NCI-H128 (cell line): ENCODE data around the gene AFG3L2.

Experiments
- DNase-seq: peaks from one replicate; lab custom pipeline; 2025; ENCODE audit not compliant: unreplicated experiment; lab: John Stamatoyannopoulos, UW

The AFG3L2 gene

DNA sequence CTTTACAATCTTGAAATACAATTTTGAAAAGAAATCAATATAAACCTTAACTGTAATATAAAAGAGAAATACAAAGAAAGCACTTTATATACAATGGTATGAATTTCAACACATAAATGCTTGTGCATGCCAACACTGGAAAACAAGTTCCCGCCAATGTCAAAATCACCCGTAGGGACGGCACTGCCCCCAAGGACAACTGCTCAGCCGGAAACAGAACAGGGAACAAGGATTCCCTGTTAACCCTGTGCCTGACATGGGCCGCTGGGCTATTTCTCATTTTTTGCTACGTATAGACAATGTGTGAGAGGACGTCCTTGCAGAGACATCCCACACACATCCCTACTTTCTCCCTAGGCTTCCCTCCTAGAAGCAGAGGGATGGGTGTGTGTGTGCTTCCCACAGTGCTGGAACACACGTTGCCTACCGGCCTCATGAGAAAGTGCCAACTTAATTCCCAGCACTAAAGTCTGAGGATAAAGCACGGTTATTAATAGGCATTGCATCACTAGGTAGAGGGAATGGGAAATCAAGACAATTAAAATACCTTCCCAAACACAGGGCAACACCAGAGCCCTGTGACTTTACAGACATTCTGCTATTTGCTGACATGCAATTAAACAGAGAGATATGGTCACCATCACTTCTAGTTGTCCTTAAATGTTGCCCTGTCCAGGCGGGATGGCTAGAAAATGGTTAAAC, 14.4 kb downstream of the AFG3L2 start:
- DNase-seq = no peak

DNA sequence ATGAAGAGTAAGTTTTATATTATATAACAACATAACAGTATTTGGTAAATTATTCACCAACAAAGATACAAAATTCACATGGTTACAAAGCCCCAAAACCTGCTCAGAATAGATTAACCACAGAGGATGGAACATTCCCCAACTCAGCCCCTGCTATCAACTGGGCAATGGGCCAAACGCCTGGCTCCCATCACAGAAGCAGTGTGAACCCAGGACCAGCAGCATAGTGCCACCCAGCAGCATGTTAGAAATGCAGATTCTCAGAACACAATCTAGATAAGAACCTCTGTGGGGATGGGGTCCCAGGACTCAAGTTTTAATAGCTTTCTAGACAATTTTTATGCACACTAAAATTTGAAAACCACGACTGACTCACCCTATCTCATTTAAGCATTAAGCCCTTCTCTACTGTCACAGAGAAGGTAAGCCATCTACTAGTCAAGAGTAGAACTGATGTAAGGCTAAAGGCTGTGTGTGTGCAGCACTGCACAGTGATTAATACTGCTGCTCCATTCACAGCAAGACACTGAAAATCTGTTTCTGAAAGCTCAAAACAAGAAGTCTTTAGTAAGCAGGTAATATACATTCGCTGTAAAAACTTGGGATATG, 15.2 kb downstream of the AFG3L2 start:
- DNase-seq = no peak

DNA sequence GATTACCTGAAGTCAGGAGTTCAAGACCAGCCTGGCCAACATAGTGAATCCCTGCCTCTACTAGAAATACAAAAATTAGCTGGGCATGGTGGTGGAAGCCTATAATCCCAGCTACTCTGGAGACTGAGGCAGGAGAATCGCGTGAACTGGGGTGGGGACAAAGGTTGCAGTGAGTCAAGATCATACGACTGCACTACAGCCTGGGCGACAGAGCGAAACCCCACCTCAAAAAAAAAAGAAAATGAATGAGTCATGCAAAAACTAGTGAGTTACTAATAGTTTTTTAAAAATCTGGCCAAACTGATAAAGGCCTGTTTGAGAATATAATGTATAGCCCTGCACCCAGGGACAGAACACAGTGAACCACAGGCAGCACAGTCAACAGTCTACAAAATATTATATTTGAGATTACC, 17.5 kb downstream of the AFG3L2 start:
- no peak for DNase-seq

DNA sequence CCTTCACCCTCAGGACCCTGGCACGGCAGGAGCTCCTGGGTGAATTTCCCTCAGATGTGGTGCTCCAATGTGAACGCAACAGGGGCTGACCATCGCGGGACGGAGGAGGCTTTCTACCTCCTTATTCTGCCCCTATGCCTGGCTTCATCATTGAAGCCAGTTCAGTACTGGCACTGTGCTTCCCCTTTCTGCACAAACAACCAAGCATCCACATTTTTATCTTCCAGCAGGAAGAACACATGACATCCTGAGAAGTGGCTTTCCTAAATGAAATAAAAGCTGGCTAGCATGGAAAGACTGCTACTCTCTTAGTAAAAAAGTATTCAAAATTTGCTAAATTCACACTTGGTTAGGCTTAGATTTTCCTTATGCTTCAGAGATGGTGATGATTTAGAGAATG, 24.8 kb downstream of the AFG3L2 start:
- DNase-seq = no peak

DNA sequence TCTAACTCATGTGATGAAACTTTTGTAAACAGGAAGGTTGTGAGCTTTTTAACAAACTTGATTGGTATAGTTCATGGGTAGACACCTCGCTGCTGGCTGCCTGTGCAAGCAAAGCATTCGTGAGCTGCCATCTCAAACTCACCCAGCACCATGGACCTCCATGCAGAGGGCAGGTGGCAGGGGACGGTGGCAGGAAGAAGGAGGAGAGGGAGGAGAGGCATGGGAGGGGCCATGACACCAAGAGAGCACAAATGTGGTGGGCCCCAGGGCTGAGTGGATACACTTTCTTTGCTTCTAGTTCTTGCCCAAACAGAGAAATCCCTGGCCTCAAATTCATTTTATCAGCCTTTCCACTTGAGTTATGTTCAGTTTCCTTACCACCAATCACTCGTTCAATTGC, 29.1 kb downstream of the AFG3L2 start:
- no peak for DNase-seq

DNA sequence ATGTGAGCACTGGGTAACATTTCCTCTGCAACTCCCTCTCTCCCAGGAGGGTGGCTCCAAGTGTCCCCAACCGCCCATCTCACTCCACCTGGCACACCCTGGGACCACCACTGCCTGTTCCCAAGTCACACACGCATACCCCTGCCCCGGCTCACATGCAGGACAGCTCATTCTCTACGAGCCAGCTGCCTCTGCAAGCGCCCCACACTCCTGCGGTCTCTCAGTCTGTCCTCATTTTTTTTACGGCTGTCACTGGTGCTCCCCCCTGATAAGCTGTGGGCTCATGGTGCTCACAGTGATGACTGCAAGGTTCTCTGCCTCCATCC, 30.8 kb downstream of the AFG3L2 start:
- no peak for DNase-seq

DNA sequence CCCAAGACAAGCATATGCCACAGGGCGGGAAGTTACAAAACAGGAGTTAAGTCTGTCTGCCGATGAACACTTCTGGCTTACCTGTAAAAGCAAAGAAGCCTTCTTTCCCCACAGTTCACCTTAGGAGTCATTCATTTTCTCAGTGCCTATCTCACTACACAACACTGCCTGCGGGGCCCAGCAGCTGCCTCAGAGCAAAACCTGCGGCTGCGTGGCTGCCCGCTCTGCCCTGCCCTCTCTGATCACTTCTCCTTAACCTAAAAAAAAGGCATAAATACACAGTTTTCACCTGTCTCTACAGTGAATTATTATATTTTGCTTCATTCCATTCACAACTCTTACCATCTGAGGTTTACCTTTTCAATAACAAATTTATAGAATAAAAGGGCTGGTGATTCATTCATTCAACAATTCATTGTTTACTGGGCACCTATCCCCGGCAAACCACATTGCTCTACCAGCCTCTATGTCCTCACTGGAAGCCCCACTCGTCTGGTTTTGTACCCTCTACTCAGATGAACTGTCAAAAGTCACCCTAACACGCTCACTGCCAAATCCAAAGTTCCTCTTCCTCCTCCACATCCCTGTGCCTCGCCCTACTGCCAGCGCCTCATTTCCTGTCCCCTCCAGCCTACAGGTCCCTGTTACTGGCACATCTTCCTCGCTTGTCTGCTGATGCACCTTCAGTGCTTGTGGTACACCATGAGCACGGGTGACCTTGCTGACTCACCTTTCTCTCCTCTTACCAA, 31.4 kb downstream of the AFG3L2 start:
- no peak for DNase-seq

DNA sequence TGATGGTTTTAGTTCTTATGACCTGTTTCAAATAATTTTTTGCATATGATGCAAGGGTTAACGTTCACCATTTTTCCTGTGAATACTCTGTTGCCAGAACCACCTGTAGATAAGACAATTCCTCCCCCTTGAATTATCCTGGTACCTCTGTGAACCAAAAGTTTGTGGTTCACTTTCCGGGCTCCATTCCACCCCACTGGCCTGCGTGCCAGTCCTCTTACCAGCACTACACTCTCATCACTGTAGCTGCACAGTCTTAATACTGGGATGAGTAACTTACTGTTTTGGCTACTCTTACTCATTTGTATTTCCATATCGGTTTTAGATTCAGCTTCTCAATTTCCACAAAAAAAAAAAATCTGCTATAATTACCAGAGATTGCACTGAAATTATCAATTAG, 34.4 kb downstream of the AFG3L2 start:
- DNase-seq = no peak

DNA sequence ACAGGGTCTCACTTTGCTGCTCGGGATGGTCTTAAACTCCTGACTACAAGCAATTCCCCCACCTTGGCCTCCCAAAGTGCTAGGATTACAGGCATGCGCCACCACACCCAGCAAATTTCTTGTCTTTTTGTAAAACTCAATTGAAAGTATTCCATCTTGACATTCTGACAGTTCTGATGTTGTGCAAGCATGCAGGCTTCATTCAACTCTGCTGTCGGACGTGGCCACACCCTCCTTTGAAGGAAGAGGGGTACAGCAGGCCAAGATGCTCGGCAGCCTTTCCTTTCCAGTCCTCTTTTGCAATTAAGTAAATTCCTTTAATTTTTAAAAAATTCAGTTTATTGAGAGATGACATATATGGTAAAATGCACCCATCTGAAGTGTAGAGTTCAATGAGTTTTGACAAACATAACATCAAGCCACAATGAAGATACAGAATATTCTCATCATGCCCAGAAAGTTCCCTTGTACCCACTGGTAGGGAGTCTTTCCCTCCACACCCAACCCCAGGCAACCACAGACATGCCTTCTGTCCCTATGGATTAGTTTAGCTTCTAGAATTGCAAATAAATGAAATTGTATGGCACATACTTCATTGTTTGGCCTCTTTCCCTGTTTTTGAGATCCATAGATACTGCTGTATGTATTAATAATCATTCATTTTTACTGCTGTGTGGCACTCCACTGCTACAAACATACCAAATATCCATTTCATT, 35.9 kb downstream of the AFG3L2 start:
- no peak for DNase-seq

DNA sequence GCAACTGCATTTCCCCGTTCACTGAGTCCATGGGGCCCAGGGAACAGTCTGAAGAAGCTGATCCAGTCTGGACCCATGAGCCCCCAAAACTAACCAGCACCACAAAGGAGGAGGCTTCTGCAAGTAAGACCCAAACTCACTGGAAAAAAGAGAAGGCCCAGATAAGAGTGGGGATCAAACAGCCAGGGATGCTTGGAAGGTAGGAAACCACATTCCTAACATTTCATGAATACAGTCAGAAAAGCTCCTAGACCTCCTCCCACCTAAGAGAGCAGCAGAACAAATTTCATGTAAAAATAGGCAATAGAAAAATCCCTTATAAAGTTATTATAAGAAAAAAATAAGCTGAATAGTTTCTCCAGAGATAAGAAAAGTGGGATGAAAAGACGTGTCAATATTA, 38.6 kb downstream of the AFG3L2 start:
- DNase-seq = no peak

DNA sequence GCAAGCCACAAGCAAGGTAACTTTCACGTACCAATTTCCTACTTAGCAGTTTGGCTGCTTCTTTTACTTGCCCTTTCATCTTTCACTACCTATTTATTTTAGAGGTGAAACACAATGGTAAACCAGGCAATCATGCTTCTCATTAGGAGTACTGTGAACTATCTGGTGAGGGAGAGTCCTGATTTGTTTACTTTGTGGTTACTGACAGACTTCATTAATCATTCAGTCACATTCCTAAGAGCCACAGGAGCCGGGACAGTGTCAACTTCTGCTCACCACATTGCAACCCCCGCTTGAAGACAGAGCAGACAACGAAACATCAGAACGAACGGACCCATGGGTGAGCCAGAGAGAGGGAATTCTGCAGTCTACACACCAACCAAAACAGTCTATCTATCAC, 40.1 kb downstream of the AFG3L2 start:
- no peak for DNase-seq

DNA sequence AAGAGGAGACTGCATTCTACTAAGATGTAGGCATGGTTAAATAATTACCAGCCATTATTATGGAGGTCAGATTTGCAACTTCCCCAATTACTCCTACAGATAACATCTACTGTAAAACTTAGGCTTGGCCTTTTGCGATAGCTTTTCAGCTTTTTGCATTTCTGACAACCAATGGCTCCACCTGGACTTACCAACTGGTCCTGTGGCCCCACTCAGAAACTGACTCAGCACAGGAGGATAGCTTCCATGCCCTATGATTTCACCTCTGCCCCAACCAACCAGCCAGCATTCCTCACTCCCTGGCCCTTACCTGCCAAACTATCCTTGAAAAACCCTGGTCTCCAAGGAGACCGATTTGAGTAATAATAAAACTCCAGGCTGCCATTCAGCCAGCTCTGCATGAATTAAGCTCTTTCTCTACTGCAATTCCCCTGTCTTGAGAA, 40.8 kb downstream of the AFG3L2 start:
- no peak for DNase-seq

DNA sequence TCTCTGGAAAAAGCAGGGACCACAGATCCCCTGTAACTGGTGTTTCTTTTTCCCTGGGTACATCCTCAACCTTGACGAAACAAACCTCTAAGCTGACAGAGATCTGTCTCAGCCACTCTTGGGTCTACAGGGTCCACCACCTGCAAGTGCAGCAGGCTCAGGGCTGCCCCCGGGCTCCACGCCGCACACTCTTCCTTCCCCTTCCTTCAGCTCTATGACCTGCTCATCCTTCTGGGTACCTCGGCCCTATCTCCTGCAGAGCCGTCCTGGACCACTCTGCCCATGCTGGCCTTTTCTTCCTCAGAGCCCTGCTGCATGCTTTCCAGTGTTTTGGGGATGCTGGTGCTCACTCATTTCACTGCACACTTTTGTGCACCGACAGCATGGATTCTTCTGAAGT, 41.5 kb downstream of the AFG3L2 start:
- DNase-seq = no peak

DNA sequence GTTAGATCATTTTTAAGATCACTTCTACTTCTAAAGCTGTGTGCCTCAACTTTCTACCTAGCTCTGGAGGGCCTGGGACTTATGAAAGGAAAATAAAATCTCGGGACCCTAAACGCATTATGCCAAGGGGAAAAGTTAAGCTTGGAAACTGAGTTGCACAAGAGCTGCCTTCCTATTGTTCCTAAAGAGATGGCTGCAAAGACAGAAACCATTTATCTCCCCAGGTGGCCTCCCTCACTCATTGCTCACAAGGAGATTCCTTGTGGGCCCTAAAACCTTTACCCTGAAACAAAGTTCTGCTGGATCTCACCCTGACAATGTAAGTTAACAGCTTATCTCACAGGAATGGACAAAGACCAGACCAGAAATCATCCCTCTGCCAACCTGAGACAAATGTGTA, 42.2 kb downstream of the AFG3L2 start:
- DNase-seq = no peak

DNA sequence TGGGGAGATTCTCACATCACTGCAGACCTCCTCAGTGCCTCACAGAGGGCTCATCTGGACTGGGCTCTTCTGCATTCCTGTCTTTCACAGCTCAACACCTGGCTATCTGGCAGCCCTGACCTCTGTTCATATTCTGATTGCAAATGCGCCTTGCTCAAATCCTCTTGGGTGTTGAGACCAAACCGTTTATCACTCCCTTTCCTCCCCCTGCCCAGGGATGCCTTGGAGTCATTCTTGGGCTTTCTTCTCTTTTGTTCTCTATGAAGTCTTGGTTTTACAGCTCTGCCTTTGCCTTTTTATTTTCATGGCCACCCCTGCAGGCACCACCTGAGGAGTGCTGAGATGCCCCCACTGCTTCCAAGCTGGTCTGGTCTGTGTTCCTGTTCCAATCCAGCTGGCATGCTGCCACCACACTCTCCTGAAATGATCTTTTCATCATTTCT, 42.6 kb downstream of the AFG3L2 start:
- DNase-seq = no peak

DNA sequence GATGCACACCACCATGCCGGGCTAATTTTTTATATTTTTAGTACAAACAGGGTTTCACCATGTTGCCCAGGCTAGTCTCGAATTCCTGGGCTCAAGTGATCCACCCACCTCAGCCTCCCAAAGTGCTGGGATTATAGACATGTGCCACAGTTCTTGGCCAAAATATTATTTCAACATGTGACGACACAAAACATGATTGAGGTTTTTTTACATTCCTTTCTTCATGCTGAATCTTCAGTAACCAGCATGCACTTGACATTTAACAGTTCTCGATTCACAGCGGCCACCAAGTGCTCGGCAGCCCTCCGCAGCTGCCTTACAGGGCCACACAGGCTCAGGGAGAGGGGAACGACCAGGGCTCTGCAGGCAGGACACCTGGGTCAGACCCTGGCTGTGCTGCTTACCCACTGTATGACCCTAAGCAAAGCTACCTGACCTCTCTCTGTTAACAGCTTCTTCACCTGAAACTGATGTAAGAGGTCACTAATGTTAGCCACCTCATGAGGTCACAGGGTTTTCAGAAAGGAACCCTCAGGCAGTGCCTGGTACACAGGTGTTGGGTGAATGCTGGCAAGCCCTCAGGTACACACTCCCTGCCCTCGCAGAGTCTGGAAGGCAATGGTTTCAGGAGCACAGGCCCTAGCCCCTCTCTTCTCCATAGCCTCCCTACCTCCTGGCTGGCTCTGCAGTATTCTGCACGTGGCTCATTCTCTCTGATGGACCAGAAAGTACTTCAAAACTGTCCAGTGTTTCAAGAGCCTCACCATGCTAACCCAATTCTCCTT, 43.3 kb downstream of the AFG3L2 start:
- no peak for DNase-seq

DNA sequence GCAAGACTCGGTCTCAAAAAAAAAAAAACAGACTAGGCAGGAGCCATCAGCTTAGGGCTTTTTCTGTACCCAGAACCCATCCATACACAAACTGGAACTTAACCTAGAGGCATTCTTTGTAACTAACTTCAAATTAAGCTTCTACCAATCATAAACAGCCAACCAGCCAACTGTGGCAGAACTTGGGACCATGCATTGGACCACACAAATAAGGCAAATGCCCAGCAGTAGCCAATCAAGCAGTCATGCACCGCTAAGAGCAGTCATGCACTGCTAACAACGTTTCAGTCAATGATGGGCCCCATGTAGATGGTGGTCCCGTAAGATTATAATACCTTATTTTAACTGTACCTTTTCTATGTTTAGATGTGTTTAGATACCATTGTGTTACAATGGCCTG, 46.3 kb downstream of the AFG3L2 start:
- DNase-seq = no peak

DNA sequence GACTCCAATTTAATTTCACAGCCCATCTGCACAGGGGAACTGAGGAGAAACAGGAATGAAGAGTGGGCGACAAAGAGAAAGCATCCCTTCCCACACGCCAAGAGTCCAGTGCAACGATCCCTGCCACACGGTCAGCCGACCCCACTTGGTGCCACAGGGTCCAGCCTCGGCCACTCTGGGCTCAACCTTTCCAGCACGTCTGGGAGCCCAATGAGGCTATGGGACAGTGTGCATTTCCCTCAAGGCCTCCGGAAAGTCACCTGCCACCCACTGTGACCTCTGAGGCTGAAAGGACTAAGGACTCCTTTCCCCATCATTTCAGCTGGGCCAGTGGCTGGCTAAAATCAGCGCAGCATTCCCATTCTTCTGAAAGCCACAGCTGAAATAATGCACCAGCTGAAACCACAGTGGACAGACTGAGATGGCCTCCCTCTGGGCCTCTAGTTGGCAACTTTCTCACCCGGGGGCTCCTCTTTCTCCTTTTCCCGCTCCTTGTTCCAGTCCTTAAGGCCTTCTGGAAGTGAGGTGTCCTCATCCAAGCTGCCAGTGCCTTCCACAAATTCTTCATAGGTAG, 47.8 kb downstream of the AFG3L2 start:
- no peak for DNase-seq

DNA sequence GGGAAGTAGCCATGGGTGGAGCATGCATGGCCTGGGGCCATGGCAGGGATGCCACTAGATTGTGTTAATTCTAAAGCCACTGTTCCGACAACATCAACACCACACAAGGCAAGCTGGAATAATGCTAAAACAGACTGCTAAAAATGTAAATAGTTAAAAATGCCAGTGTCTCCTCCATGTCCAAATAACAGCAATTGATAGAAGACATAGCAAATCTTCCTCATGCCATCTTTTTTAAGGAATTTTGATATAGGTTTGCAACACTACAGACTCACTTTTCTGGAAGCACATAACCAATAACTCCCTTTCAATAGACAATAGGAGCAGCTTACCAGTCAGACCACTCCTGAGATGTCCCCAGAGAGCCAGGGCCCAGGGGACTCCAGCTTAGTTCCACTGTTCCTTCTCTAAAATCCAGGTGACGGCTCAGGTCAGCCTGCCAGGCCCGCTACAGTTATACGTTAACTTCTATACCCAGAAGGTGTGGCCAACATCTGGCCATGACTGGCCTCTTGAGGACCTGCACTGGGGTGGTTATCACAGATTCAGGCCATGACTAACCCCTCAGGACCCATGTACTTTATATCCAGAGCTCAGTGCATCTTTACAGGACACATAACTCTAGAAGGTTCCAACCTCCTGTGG, 48.7 kb downstream of the AFG3L2 start:
- no peak for DNase-seq

DNA sequence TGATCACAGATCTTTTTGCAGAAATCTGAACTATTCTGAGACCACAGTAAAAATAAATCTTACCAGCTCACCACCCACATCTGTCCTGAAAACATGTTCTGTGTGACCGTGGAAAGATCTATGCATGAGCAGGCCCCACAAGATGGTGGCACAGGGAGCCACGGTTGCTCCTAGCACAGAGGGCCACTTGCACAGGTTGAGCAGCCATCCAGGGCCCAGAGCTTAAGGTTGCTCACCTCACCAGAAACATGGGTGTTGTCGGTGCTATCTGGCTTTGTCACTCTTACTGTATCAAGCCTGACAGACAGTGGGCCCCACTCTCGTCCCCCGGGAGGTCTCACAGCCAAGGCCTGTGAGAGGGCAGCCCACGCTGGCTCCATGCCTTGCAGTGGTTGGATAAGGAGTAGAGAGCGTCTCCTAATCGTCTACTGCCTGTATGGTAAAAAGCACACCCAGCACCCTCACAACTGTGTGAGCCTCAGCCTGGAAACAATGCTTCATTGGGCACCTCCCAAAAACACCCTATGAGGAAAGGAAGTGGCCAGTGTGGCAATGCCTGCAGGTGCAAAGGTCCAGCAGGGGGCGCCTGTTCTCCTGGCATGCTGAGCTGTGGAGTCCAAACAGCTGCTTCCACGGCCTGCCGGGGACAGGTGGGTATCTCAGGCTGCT, 49.4 kb downstream of the AFG3L2 start:
- DNase-seq = no peak
